GM21737 (cell line): ENCODE results near the gene SLC4A2.

Experiments used
- ATAC-seq: cut with Tn5 transposase; IDR thresholded peaks from one replicate; pipeline ENCODE4 v1.9.1; 2021; ENCODE audit warnings: mild to moderate bottlenecking, moderate library complexity; ENCODE audit not compliant: unreplicated experiment

The SLC4A2 gene

DNA sequence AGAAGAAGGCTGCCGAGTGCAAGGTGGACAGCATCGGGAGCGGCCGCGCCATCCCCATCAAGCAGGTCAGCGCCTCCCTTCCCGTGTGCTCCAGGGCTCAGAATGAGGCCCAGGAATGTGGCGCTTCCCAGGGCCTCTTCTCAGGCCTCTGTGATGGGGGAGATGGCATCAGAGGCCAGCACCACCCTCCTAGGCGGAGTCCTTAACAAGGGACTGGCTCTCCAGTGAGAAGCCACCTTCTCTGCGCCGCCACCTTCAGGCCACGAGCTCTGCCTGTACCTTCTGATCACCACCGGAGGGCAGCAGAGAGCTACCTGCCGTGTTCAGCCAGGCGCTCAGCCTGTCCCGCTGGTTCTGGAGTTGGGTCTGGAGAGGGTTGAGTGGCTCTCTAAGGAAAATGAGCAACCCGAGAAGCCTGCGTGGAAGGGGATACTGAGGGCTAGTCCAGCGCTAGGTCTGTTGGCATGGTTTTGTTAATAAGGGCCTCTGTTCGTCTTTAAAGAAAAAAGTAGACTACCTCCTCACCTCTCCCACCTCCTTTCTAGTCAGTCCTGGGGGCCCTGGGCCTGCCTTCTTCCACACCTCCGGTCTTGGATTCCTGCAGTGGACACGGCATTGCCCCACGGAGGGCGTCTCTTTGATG is 64.6 kb downstream of the SLC4A2 start:
- ATAC-seq, result peak; percentile 55

DNA sequence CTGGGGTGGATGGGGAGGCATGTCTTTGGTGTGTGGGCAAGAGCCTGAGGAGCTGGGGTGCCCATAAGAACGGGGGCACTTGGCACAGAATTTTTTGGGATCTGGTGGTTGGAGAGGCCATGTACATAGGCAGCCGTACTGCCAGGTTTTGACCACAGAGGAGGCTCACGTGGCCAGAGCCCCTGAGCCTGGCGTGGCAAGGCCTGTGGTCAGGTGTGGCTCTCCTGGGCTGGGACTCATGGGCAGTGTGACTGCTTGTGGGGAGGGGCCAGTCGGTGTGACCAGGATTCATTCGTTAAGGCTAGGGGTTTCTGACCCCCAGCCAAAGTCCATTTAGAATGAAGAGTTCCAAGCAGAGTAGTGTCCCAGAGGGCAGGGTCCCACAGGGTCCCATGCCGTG is 65.1 kb downstream of the SLC4A2 start:
- no peak for ATAC-seq

DNA sequence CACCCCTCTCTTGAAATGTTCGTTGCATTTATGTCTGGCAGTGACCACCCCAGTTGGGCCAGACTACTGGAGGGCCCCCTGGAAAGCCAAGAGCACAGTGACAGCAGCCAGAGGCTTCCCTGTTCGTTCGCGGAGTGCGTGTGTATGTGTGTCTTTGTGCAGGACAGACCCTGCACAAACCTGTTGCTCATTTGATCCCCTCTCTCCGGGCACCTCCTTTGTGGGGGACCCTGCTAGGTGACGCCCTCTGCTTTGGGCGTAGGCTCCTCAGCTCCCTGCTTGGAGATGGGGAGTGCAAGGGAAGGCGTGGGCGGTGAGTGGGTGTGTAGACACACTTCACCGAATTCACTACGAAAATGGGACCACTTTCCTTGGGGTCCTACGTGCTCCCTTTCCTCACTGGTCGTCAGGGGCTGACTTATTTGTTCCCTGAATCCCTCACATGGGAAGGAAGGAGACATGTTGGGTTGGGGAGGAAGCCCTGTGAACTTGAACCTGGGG is 65.6 kb downstream of the SLC4A2 start:
- ATAC-seq, result no peak

DNA sequence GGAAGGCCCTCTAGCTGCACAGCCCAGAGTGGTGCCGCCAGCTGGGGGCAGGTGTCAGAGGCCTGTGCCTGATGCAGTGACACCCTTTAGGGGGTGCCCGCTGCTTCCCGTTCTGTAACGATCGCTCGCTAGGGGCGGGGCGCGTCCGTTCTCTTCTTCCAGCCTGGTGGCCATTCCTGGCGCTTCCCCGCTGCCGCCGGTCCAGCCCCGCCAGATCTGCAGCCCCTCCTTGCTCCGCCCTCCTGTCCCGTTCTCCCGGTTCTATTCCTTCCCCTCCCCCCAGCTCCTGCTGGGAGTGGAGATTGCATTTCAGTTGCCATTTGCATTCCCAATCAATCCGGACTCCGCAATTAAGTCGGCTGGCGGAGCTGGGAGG is 66.1 kb downstream of the SLC4A2 start:
- ATAC-seq, result no peak

DNA sequence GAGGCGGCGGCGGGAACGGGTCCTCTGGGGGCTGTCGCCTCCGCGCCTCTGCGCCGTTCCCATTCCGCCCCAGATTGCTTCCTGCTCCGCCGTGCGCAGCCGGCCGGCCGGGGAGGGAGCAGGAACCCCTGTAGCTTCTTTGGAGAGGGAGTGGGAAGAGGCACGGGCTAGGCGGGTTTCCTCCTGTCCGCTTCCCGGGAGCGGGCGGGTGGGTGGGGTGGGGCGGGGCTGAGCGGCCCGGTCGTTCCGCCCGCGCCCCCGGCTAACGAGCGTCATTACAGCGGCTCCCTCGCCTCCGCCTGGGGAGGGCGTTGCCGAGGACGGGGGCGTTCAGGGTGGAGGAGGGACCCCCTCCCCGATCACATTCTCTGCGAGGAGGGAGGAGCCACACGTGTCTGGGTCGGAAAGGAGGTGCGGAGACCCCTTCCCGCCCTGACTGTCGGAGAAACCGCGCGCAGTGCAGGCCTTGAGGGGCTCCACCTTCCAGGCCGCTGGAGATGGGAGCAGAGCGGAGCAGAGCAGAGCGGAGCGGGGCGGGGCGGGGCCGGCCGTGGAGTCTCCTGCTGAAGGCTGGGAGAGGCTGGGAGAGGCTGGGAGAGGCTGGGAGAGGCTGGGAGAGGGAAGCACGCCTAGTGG is 66.6 kb downstream of the SLC4A2 start:
- no peak for ATAC-seq
